Coronary artery (tissue), 2 donors: ENCODE measurements around the gene SMIM12.

ENCODE experiments used
- DNase-seq: peaks from one replicate; pipeline ENCODE4 v3.0.0-alpha.2; 2017; ENCODE audit warnings: low spot score
- H3K27ac ChIP-seq, 2 donors: fragments of 200-600 bp; sonication (generic); one replicate each; pipeline ENCODE4 v1.5.1; 2016 to 2019
- H3K4me3 ChIP-seq: fragments of 200-600 bp; sonication (generic); 2 replicates; pipeline ENCODE4 v1.5.1; 2016; ENCODE audit warnings: mild to moderate bottlenecking, moderate library complexity
- TF ChIP-seq, protein P1 (sequence below): fragments of 200-600 bp; sonication (generic); IDR thresholded peaks from one replicate; pipeline ENCODE4 v1.5.1; 2019; ENCODE audit warnings: antibody characterized with exemption

Gene SMIM12

DNA sequence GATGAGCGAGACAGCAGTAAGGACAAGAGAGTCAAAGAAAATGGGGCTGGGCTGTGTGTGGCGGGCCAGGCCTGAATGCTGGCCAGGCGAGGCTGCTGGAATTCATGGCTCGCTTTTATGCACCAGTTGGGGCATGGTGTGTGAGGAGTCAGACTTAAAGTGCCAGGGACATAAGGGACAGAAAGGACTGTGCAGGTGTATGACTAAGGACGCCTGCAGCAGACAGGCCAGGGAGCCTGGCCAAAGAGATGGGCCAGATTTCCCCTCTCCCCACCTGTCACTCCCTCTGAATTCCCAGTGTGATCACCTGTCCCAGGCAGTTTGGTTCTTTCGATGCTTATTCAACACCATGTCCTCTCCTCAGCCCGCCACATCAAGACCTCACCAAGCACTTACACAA, 16.9 kb upstream of the SMIM12 start:
- no peak for DNase-seq
- TF ChIP-seq, protein P1, sequence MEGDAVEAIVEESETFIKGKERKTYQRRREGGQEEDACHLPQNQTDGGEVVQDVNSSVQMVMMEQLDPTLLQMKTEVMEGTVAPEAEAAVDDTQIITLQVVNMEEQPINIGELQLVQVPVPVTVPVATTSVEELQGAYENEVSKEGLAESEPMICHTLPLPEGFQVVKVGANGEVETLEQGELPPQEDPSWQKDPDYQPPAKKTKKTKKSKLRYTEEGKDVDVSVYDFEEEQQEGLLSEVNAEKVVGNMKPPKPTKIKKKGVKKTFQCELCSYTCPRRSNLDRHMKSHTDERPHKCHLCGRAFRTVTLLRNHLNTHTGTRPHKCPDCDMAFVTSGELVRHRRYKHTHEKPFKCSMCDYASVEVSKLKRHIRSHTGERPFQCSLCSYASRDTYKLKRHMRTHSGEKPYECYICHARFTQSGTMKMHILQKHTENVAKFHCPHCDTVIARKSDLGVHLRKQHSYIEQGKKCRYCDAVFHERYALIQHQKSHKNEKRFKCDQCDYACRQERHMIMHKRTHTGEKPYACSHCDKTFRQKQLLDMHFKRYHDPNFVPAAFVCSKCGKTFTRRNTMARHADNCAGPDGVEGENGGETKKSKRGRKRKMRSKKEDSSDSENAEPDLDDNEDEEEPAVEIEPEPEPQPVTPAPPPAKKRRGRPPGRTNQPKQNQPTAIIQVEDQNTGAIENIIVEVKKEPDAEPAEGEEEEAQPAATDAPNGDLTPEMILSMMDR: no peak
- no peak overlapping the region for H3K4me3 ChIP-seq

DNA sequence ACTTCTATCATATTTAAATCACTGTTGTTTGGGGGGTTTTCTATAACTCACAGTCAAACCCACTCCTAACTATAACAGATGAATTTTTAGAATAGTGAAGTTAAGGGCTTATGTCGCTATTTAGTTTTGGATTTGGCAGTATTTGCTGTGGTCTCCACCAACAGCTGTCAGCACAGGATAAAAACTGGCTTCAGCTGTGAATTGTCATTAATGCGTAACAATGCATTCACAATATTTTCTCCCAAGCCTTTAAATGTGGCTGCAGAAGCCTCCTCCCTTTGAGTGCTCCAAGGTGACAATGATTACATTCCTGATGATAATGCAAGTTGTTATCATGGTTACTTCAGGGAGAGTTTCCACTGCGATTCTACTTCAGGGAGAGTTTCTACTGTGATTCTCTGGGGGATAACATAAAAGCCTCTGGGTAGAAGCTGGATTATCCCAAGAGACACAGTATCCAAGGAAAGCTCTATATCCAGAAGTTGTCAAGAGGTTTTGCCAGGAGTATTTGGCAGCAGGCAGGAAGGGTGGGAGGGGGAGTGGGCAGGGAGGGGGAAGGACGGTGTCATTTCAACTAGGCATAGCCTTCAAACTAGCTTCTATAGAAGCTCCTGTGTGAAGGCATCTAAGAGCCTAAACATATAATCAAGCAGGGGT, 14.9 kb upstream of the SMIM12 start:
- TF ChIP-seq, protein P1: no peak
- no peak overlapping the region for H3K4me3 ChIP-seq
- DNase-seq: no peak
- no peak overlapping the region for H3K27ac ChIP-seq

More for the DNA sequence above, 16.9 kb upstream of the SMIM12 start:
- H3K27ac ChIP-seq: no peak overlapping the region

DNA sequence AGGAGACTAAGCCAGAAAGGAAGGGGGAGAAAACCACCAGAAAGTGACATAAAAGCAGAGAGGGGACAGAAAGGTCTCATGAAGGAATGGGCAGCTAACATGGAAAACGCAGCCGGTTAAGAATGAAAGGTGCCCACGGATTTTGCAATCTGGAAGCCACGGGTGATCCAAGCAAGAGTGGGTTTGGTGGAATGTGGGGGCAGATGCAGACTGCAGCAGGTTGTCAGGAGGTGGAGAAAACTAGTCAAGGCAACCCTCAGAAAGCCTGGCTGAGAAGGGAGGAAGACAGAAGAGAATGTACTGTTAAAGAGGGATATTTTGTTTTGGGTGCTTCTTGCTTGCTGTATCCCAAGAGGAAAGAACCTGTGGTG, 12.6 kb upstream of the SMIM12 start:
- Histone ChIP-seq H3K4me3 (no peak overlapping the region), H3K27ac (no peak overlapping the region)
- TF ChIP-seq, protein P1: no peak
- no peak for DNase-seq

DNA sequence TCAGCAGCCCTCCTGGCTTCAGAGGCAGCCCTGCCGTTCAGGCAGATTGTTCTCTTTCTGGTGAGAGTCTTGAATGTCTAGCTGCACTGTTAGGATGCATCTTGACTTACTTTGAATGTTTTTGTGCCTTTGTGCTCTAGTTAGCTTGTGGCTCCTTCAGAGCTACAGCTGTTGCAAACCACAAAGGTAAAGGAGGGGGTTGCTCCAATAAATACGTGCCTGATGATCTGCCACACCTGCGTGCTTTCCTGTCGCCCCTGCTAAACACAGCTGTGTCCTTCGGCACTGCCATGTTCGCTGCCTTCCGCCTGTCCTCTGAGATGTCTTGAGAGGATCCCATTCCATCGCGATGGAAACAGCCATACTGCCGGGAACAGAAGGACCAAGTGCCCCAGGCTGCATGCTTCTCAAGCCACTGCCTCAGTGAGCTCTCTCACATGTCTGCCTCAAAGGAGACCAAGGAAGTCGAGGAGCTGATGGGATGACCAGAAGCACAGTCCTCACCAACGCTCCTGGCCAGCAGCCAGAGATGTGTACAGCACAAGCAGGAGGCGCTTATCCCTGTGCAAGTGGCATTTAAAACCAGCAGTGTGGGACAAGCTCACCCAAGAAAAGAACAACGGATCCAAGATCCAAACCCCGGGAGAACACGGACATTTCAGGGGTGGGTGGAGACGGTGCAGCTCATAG, 12.0 kb upstream of the SMIM12 start:
- H3K4me3 ChIP-seq: no peak overlapping the region
- no peak overlapping the region for H3K27ac ChIP-seq
- no peak for DNase-seq
- TF ChIP-seq, protein P1: no peak

DNA sequence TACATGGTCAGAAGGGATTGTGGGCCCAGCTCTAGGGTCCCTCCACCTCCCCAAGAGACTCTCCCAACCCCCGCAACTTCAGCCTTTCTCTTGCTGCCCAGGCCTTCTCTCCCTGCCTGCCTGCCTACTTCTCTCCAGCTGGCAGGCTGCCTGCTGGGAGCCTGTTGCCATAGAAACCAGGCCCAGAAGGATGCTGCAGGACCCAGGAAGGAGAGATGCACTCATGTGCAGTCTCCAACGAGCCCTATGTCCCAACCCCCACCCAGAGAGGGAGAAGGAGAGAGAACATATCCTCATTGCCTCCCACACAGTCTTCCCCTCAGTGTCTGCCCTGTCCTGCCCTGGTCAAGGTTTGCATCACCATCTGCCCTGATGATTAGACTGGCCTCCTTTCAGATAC, 10.8 kb upstream of the SMIM12 start:
- TF ChIP-seq, protein P1: no peak

DNA sequence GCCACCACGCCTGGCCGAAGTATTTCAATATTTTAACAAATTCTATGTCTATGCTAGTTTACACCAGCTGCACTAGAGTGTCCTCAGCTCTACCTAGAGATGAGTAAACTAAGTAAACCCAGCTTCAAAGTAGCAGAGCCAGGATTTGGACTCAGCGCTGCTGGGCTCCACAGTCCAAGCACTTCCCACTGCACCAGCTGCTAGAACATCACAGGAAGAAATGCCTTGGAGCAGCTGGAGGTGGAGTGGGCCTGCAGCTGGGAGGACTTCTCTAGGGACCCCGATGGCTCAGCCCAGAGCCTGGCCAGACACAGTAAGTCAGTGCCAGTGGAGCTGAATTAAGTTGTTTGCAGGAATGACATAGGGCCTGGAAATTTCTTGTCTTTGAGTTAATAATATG, 10.2 kb upstream of the SMIM12 start:
- TF ChIP-seq, protein P1: no peak
- Histone ChIP-seq H3K4me3 (no peak overlapping the region), H3K27ac (no peak overlapping the region)
- no peak for DNase-seq

More for the DNA sequence above, 10.8 kb upstream of the SMIM12 start:
- no peak for DNase-seq
- Histone ChIP-seq H3K4me3 (no peak overlapping the region), H3K27ac (no peak overlapping the region)
